GM12878 (cell line): ENCODE results near the gene ANAPC10. TPM values are rescaled to one million over a fixed set of nuclear protein-coding genes. Genes with fewer than 3 reads are reported as not detected.

ENCODE experiments used
- ATAC-seq: fragments of 200-7000 bp; cut with Tn5 transposase; 3 replicates; pipeline ENCODE4 v1.9.1; 2020; ENCODE audit warnings: mild to moderate bottlenecking, moderate library complexity
- BruUV-seq: library from RNA; stranded (reverse); fragments of 400-500 nt; replicated peaks from 2 replicates; lab custom pipeline; 2021; lab: Mats Ljungman, UMichigan
- CTCF ChIA-PET: fragments of 300-600 bp; sonication (Branson Sonifier 250); formaldehyde crosslinking; extraction: SDS; loops from one replicate; lab custom pipeline; 2021; ENCODE audit warnings: inconsistent platforms; lab: Yijun Ruan, JAX
- POLR2A ChIA-PET: fragments of 350-600 bp; formaldehyde crosslinking; extraction: SDS; loops from one replicate; lab custom pipeline; 2021; ENCODE audit warnings: inconsistent platforms; lab: Charles Lee
- RAD21 ChIA-PET: fragments of 300-600 bp; sonication (Branson Sonifier 250); formaldehyde crosslinking; loops from one replicate; lab custom pipeline; 2023; ENCODE audit warnings: antibody characterized with exemption; ENCODE audit not compliant: unreplicated experiment; lab: Charles Lee
- SMC1A ChIA-PET: fragments of 300-600 bp; sonication (Branson Sonifier 250); formaldehyde crosslinking; loops from one replicate; lab custom pipeline; 2023; ENCODE audit not compliant: unreplicated experiment, uncharacterized antibody; lab: Charles Lee
- DNase-seq: peaks from one replicate; pipeline ENCODE4 v3.0.0-alpha.2; 2011; ENCODE audit warnings: low read depth, low spot score
- FAIRE-seq: peaks from 3 replicates; lab custom pipeline; 2011; peaks lifted over from hg19 to GRCh38; lab: Jason Lieb, UNC
- H2AFZ ChIP-seq: 2 replicates; pipeline ENCODE4 v1.6.0; 2011; ENCODE audit warnings: low read depth, low read length, control low read depth; ENCODE audit not compliant: control insufficient read depth
- H3K27ac ChIP-seq: 2 replicates; pipeline ENCODE4 v1.5.1; 2011; ENCODE audit warnings: control low read depth; ENCODE audit not compliant: control insufficient read depth, insufficient read depth
- H3K27me3 ChIP-seq, 2 experiments: replicated peaks in 1 of 2; 2 replicates each; pipeline versions ENCODE4 v1.6.0 to v1.6.1; 2011; ENCODE audit warnings: low read length in 1 of 2; ENCODE audit not compliant: control insufficient read depth in 2 of 2, insufficient read depth in 2 of 2
- H3K36me3 ChIP-seq, 2 experiments: 2 replicates each; pipeline ENCODE4 v1.5.1; 2011; ENCODE audit warnings: low read length in 1 of 2; ENCODE audit not compliant: control insufficient read depth in 2 of 2, insufficient read depth in 2 of 2
- H3K4me1 ChIP-seq: 2 replicates; pipeline ENCODE4 v1.6.1; 2011; ENCODE audit warnings: mild to moderate bottlenecking, low read length, moderate library complexity, mixed read lengths; ENCODE audit not compliant: control insufficient read depth, insufficient read depth
- H3K4me2 ChIP-seq: 2 replicates; pipeline ENCODE4 v1.6.0; 2011; ENCODE audit warnings: control low read depth; ENCODE audit not compliant: control insufficient read depth, insufficient read depth
- H3K4me3 ChIP-seq: fragments of 200-600 bp; sonication (generic); 2 replicates; pipeline ENCODE4 v1.5.1; 2016
- H3K79me2 ChIP-seq: 2 replicates; pipeline ENCODE4 v1.6.0; 2011; ENCODE audit warnings: low read length; ENCODE audit not compliant: control insufficient read depth, insufficient read depth
- H3K9ac ChIP-seq: 2 replicates; pipeline ENCODE4 v1.8.0; 2011; ENCODE audit warnings: low read length, control low read depth, mixed read lengths; ENCODE audit not compliant: control insufficient read depth, insufficient read depth
- H3K9me3 ChIP-seq: replicated peaks from 3 replicates; pipeline ENCODE4 v1.5.1; 2011; ENCODE audit warnings: mild to moderate bottlenecking, low read length; ENCODE audit not compliant: control insufficient read depth, insufficient read depth
- H4K20me1 ChIP-seq: 2 replicates; pipeline ENCODE4 v1.6.0; 2011; ENCODE audit not compliant: control insufficient read depth, insufficient read depth
- HDGF ChIP-seq: fragments of 450-650 bp; IDR thresholded peaks from 2 replicates; pipeline ENCODE4 v1.6.1; 2016; ENCODE audit warnings: antibody characterized with exemption
- JUNB ChIP-seq: IDR thresholded peaks from 2 replicates; pipeline ENCODE4 v1.6.1; 2016; ENCODE audit warnings: antibody characterized with exemption, mild to moderate bottlenecking
- MTA2 ChIP-seq: fragments of 450-650 bp; IDR thresholded peaks from 2 replicates; pipeline ENCODE4 v1.6.1; 2016; ENCODE audit warnings: low read depth, mild to moderate bottlenecking, moderate library complexity
- NFXL1 ChIP-seq: fragments of 450-650 bp; IDR thresholded peaks from 2 replicates; pipeline ENCODE4 v1.6.1; 2017; ENCODE audit warnings: antibody characterized with exemption, mild to moderate bottlenecking, borderline replicate concordance
- NKRF ChIP-seq: fragments of 450-650 bp; conservative IDR thresholded peaks from 2 replicates; pipeline ENCODE4 v1.6.1; 2017; ENCODE audit warnings: mild to moderate bottlenecking, moderate library complexity
- NR2C1 ChIP-seq: fragments of 450-650 bp; IDR thresholded peaks from 2 replicates; pipeline ENCODE4 v1.6.1; 2017; ENCODE audit warnings: antibody characterized with exemption, mild to moderate bottlenecking, moderate library complexity
- TCF3 ChIP-seq: IDR thresholded peaks from 2 replicates; pipeline ENCODE4 v1.6.1; 2012; ENCODE audit warnings: low read depth, mild to moderate bottlenecking, low read length, borderline replicate concordance; ENCODE audit not compliant: insufficient read depth
- ZNF592 ChIP-seq: fragments of 450-650 bp; IDR thresholded peaks from 2 replicates; pipeline ENCODE4 v1.6.1; 2017; ENCODE audit warnings: mild to moderate bottlenecking, moderate library complexity
- ZNF622 ChIP-seq: fragments of 450-650 bp; IDR thresholded peaks from 2 replicates; pipeline ENCODE4 v1.6.1; 2017; ENCODE audit warnings: mild to moderate bottlenecking, inconsistent platforms
- WGBS: methylation state at CpG from one replicate; pipeline ENCODE4 v1.1.6; 2016; ENCODE audit warnings: low lambda C conversion rate; ENCODE audit not compliant: insufficient replicate concordance, insufficient coverage; ENCODE audit errors: missing lambda C conversion rate; 5-methylcytosine and 5-hydroxymethylcytosine counted together
- in situ Hi-C: fragments of 300-500 bp; cut with MboI; formaldehyde crosslinking; loops from 9 replicates; pipeline ENCODE4 v1.14.3; 2018; ENCODE audit warnings: mixed read lengths
- intact Hi-C: fragments of 100-400 bp; cut with micrococcal nuclease; formaldehyde crosslinking; loops from one replicate; pipeline ENCODE4 v1.14.2; 2022; ENCODE audit not compliant: unreplicated experiment
- polyA plus RNA-seq, 11 experiments: library from polyadenylated mRNA; depleted of rRNA in 4 of 11; unstranded in 6 of 11; stranded (reverse) in 5 of 11; fragments of >200 nt; fragmentation: Nextera tagmentation in 4 of 11; fragmentation: Illumina TruSeq in 1 of 11; extraction: Ambion mirVana in 4 of 11; extraction: Trizol in 1 of 11; gene quantifications; 1 replicate in 1 of 11; 2 replicates in 10 of 11; pipeline versions ENCODE4 v1.2.1 to v1.2.3, GENCODE V29; 2011 to 2016; ENCODE audit warnings: inconsistent platforms in 2 of 11, missing spikeins in 2 of 11, low read depth in 1 of 11
- total RNA-seq, 4 experiments: library from RNA; depleted of rRNA in 3 of 4; stranded (reverse); fragments of >200 nt in 3 of 4; fragmentation: Illumina TruSeq in 1 of 4; extraction: Trizol in 1 of 4; gene quantifications; 2 replicates each; pipeline versions ENCODE4 v1.2.1 to v1.2.3, GENCODE V29; 2013 to 2021

The ANAPC10 gene
- total and polyA plus RNA-seq, 10 of the 15 experiments (the other 5 are each of a cell fraction or from before 2014, with no cell fraction given), result 23.8 to 73.7 (median 48.5) TPM

GRCh38 chr4:144954230-144954629, 143.8 kb downstream of the ANAPC10 start:
- Histone ChIP-seq H3K79me2 (no peaks in the 10 kb centered on the region), H3K4me2 (no peak overlapping the region), H3K36me3 (no peaks in the 10 kb centered on the region), H4K20me1 (no peaks in the 10 kb centered on the region), H3K9ac (no peak overlapping the region), H2AFZ (no peak overlapping the region), H3K9me3 (no peaks in the 10 kb centered on the region; the same call in 1 of the 3 replicates), H3K4me3 (no peak overlapping the region), H3K4me1 (no peaks in the 10 kb centered on the region), H3K27me3 (no peaks in the 10 kb centered on the region), H3K27ac (no peak overlapping the region)
- TF ChIP-seq TCF3 (no peak), NFXL1 (no peak), NR2C1 (no peak), ZNF622 (no peak), HDGF (no peak), NKRF (no peak), MTA2 (no peak), ZNF592 (no peak), JUNB (no peak)
- ChIA-PET RAD21 (no interaction called here), SMC1A (interaction anchor here (1.0 to 1.3 kb wide), 3 partner anchors 13 to 93 kb away, joined by 3 to 4 read pairs (median 3); no protein-coding TSS in a partner anchor), CTCF (interaction anchor here (1.2 to 1.8 kb wide), 2 partner anchors 9 to 11 kb away, joined by 3 to 8 read pairs; no protein-coding TSS in a partner anchor), POLR2A (no interaction called here)
- in situ Hi-C loops, result no loop called here
- ATAC-seq (no peak), FAIRE-seq (no peak), DNase-seq (no peak)
- intact Hi-C loops, result no loop called here
- no TSS peak for BruUV-seq
- 0% methylated on average over 1 of the region's 1 CpG for WGBS
